Measurements from ENCODE around the gene MEGF10.

MEGF10 gene

DNA sequence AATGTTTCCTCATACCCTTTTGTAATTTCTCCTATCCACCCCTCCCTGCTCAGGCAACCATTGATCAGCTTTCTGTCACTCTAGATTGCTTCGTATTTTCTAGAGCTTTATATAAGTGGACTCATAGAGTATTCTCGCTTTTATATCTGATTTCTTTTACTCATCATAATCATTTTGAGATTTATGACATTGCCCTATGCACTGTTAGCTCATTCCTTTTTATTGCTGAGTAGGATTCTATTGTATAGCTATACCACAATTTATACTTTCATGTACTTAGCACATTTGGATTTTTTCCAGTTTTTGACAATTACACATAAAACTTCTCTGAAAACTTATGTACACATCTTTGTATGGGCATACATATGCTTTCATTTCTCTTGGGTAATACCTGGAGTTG, 68.9 kb downstream of the MEGF10 start:
- no peaks in the 10 kb centered on the region for H3K36me3 ChIP-seq (ENCODE audit: control insufficient read depth, insufficient read depth, low read length)
- WGBS, 2 experiments, result 91% methylated on average over 2 of the region's 2 CpGs; no CpG with 5 or more reads in 1 of the 2 experiments
- no peak overlapping the region for H3K4me3 ChIP-seq (ENCODE audit: insufficient read depth, low read depth, low read length)
- H3K27me3 ChIP-seq (ENCODE audit: control insufficient read depth, insufficient read depth, low read length, poor library complexity, severe bottlenecking), result no peaks in the 10 kb centered on the region
- H3K27ac ChIP-seq (ENCODE audit: insufficient read depth, low read depth, low read length, poor library complexity, severe bottlenecking), result no peak overlapping the region
- peaks cover 17% of the 10 kb centered on the region for H3K4me1 ChIP-seq (ENCODE audit: control insufficient read depth, insufficient read depth, low read length)
- no peaks in the 10 kb centered on the region for H3K9me3 ChIP-seq (ENCODE audit: control insufficient read depth, low read length)

DNA sequence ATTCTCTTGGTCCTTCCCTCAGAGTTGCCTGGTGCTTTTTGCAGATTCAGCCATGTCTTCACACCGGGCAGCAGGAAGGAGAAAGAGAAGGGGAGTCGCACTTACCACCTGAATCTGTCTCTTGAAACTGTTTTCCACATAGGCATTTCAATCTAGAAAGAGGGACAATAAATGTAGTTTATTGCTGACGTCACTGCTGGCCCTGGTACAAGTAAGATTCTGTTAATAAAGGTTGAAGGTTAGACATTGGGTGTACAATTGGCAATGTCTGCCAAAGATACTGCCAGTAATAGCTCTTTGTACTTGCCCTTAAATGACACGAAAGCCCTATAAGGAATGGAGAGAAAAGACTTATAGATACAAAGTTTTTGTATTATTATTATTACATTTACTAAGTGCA, 72.8 kb downstream of the MEGF10 start:
- WGBS, 2 experiments, result 90 to 94% methylated on average over 3 to 4 of the region's 4 CpGs
- no peak overlapping the region for H3K4me3 ChIP-seq (ENCODE audit: insufficient read depth, low read depth, low read length)
- H3K36me3 ChIP-seq (ENCODE audit: control insufficient read depth, insufficient read depth, low read length), result no peaks in the 10 kb centered on the region
- peaks cover 3% of the 10 kb centered on the region for H3K4me1 ChIP-seq (ENCODE audit: control insufficient read depth, insufficient read depth, low read length)
- H3K27ac ChIP-seq (ENCODE audit: insufficient read depth, low read depth, low read length, poor library complexity, severe bottlenecking), result no peak overlapping the region
- no peaks in the 10 kb centered on the region for H3K9me3 ChIP-seq (ENCODE audit: control insufficient read depth, low read length)
- H3K27me3 ChIP-seq (ENCODE audit: control insufficient read depth, insufficient read depth, low read length, poor library complexity, severe bottlenecking), result no peaks in the 10 kb centered on the region

DNA sequence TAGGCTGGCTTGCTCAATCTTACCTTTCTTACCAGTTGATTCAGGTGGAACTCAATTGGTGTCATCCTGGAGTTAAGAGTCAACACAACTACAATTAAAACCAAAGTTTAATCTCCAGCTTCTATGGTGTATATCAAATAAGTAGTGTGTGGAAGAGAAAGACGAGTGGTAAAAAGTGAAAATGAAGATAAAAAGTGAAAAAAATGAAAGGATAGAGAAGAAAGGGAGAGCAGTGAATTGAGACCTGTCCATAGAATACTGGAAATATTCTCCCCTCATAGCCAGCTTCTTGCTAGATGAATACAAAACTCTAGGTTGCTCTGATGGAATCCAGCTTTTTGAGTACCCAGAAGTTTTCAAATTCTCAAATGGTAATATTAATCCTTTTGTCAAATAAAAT, 76.4 kb downstream of the MEGF10 start:
- 86 to 93% methylated on average over 1 of the region's 1 CpG for whole genome bisulfite sequencing, 2 experiments

DNA sequence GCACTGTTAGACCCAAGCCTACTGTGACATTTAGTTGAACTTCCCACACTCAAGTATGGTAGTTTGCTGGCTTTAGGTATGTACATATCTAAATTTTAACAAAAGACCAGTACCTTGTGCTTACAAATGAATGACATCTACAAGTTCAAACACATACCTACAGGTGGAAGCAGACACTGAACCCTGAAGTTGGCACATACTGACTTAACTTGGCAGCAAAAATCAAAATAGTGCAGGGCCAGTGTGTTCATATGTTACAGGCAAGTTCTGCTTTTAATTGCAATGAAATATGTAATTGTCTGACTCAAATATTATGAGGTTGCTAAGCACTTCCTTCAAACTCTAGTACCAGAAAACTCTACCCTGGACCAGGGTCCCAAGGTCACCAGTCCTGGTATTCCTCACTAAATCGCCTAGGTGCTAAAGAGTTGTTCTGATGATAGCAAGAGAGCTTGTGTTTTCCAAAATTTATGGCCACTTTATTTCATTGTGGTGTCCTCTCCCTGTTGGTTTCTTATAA, 77.4 kb downstream of the MEGF10 start:
- H3K9me3 ChIP-seq (ENCODE audit: control insufficient read depth, low read length), result no peaks in the 10 kb centered on the region
- H3K36me3 ChIP-seq (ENCODE audit: control insufficient read depth, insufficient read depth, low read length), result no peaks in the 10 kb centered on the region
- no peak overlapping the region for H3K4me3 ChIP-seq (ENCODE audit: insufficient read depth, low read depth, low read length)
- peaks cover 3% of the 10 kb centered on the region for H3K4me1 ChIP-seq (ENCODE audit: control insufficient read depth, insufficient read depth, low read length)
- H3K27ac ChIP-seq (ENCODE audit: insufficient read depth, low read depth, low read length, poor library complexity, severe bottlenecking), result no peak overlapping the region
- H3K27me3 ChIP-seq (ENCODE audit: control insufficient read depth, insufficient read depth, low read length, poor library complexity, severe bottlenecking), result no peaks in the 10 kb centered on the region
- WGBS, 2 experiments, result 88 to 95% methylated on average over 1 of the region's 1 CpG

More for the DNA sequence above, 76.4 kb downstream of the MEGF10 start:
- Histone ChIP-seq H3K4me3 (ENCODE audit: insufficient read depth, low read depth, low read length) (no peak overlapping the region), H3K36me3 (ENCODE audit: control insufficient read depth, insufficient read depth, low read length) (no peaks in the 10 kb centered on the region), H3K4me1 (ENCODE audit: control insufficient read depth, insufficient read depth, low read length) (peaks cover 3% of the 10 kb centered on the region), H3K27me3 (ENCODE audit: control insufficient read depth, insufficient read depth, low read length, poor library complexity, severe bottlenecking) (no peaks in the 10 kb centered on the region), H3K9me3 (ENCODE audit: control insufficient read depth, low read length) (no peaks in the 10 kb centered on the region), H3K27ac (ENCODE audit: insufficient read depth, low read depth, low read length, poor library complexity, severe bottlenecking) (no peak overlapping the region)

GRCh38 chr5:127369796-127370195, 79.2 kb downstream of the MEGF10 start:
- no peaks in the 10 kb centered on the region for H3K36me3 ChIP-seq (ENCODE audit: control insufficient read depth, insufficient read depth, low read length)
- H3K4me1 ChIP-seq (ENCODE audit: control insufficient read depth, insufficient read depth, low read length), result peaks cover 3% of the 10 kb centered on the region
- 86 to 91% methylated on average over 2 of the region's 4 CpGs for WGBS, 2 experiments
- no peak overlapping the region for H3K4me3 ChIP-seq (ENCODE audit: insufficient read depth, low read depth, low read length)
- no peak overlapping the region for H3K27ac ChIP-seq (ENCODE audit: insufficient read depth, low read depth, low read length, poor library complexity, severe bottlenecking)
- H3K9me3 ChIP-seq (ENCODE audit: control insufficient read depth, low read length), result no peaks in the 10 kb centered on the region
- no peaks in the 10 kb centered on the region for H3K27me3 ChIP-seq (ENCODE audit: control insufficient read depth, insufficient read depth, low read length, poor library complexity, severe bottlenecking)

DNA sequence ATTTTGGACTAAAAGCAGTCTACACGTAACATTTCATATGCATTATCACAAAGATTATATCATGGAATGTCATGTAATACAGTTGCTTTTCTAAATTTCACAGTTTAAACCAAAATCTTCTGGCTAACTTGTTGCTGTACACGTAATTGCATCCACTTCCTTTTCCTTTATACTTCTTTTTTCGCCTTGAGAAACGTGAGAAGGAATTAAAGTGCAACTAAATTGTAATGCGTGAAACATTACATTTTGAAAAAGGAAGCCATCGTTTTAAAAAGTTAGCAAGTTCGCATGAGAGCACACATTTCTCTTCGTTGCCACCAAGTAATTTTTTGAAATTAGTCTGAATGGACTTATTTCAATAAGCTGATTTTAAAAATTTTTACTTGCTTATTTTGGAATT, 80.0 kb downstream of the MEGF10 start:
- no peaks in the 10 kb centered on the region for H3K27me3 ChIP-seq (ENCODE audit: control insufficient read depth, insufficient read depth, low read length, poor library complexity, severe bottlenecking)
- H3K4me3 ChIP-seq (ENCODE audit: insufficient read depth, low read depth, low read length), result no peak overlapping the region
- no peaks in the 10 kb centered on the region for H3K9me3 ChIP-seq (ENCODE audit: control insufficient read depth, low read length)
- H3K4me1 ChIP-seq (ENCODE audit: control insufficient read depth, insufficient read depth, low read length), result peaks cover 3% of the 10 kb centered on the region
- WGBS, 2 experiments, result 92% methylated on average over 8 of the region's 8 CpGs
- H3K27ac ChIP-seq (ENCODE audit: insufficient read depth, low read depth, low read length, poor library complexity, severe bottlenecking), result no peak overlapping the region
- H3K36me3 ChIP-seq (ENCODE audit: control insufficient read depth, insufficient read depth, low read length), result no peaks in the 10 kb centered on the region

- Histone ChIP-seq H3K9me3 (ENCODE audit: control insufficient read depth, low read length) (no peaks in the 10 kb centered on the region), H3K27ac (ENCODE audit: insufficient read depth, low read depth, low read length, poor library complexity, severe bottlenecking) (no peak overlapping the region), H3K36me3 (ENCODE audit: control insufficient read depth, insufficient read depth, low read length) (no peaks in the 10 kb centered on the region), H3K27me3 (ENCODE audit: control insufficient read depth, insufficient read depth, low read length, poor library complexity, severe bottlenecking) (no peaks in the 10 kb centered on the region), H3K4me3 (ENCODE audit: insufficient read depth, low read depth, low read length) (no peak overlapping the region), H3K4me1 (ENCODE audit: control insufficient read depth, insufficient read depth, low read length) (no peaks in the 10 kb centered on the region)
- 86 to 89% methylated on average over 6 of the region's 6 CpGs for WGBS, 2 experiments
Observed at GRCh38 chr5:127373858-127374491, 83.4 kb downstream of the MEGF10 start.

- Histone ChIP-seq H3K4me1 (ENCODE audit: control insufficient read depth, insufficient read depth, low read length) (no peaks in the 10 kb centered on the region), H3K9me3 (ENCODE audit: control insufficient read depth, low read length) (no peaks in the 10 kb centered on the region), H3K27me3 (ENCODE audit: control insufficient read depth, insufficient read depth, low read length, poor library complexity, severe bottlenecking) (no peaks in the 10 kb centered on the region), H3K27ac (ENCODE audit: insufficient read depth, low read depth, low read length, poor library complexity, severe bottlenecking) (no peak overlapping the region), H3K4me3 (ENCODE audit: insufficient read depth, low read depth, low read length) (no peak overlapping the region), H3K36me3 (ENCODE audit: control insufficient read depth, insufficient read depth, low read length) (no peaks in the 10 kb centered on the region)
Observed at GRCh38 chr5:127375124-127375523, 84.5 kb downstream of the MEGF10 start.

GRCh38 chr5:127375544-127376091, 85.0 kb downstream of the MEGF10 start:
- Histone ChIP-seq H3K36me3 (ENCODE audit: control insufficient read depth, insufficient read depth, low read length) (no peaks in the 10 kb centered on the region), H3K4me1 (ENCODE audit: control insufficient read depth, insufficient read depth, low read length) (no peaks in the 10 kb centered on the region), H3K9me3 (ENCODE audit: control insufficient read depth, low read length) (no peaks in the 10 kb centered on the region), H3K27ac (ENCODE audit: insufficient read depth, low read depth, low read length, poor library complexity, severe bottlenecking) (no peak overlapping the region), H3K4me3 (ENCODE audit: insufficient read depth, low read depth, low read length) (no peak overlapping the region), H3K27me3 (ENCODE audit: control insufficient read depth, insufficient read depth, low read length, poor library complexity, severe bottlenecking) (no peaks in the 10 kb centered on the region)
- WGBS, 2 experiments, result 94 to 100% methylated on average over 1 of the region's 1 CpG

GRCh38 chr5:127377651-127378050, 87.1 kb downstream of the MEGF10 start:
- Histone ChIP-seq H3K36me3 (ENCODE audit: control insufficient read depth, insufficient read depth, low read length) (no peaks in the 10 kb centered on the region), H3K4me3 (ENCODE audit: insufficient read depth, low read depth, low read length) (no peak overlapping the region), H3K27me3 (ENCODE audit: control insufficient read depth, insufficient read depth, low read length, poor library complexity, severe bottlenecking) (no peaks in the 10 kb centered on the region), H3K9me3 (ENCODE audit: control insufficient read depth, low read length) (no peaks in the 10 kb centered on the region), H3K4me1 (ENCODE audit: control insufficient read depth, insufficient read depth, low read length) (no peaks in the 10 kb centered on the region), H3K27ac (ENCODE audit: insufficient read depth, low read depth, low read length, poor library complexity, severe bottlenecking) (no peak overlapping the region)
- 94 to 96% methylated on average over 8 of the region's 8 CpGs for WGBS, 2 experiments

Measured in ectodermal cell (in vitro differentiated cells).